Measurements from ENCODE around the gene CNTRL. TPM values are rescaled to one million over a fixed set of nuclear protein-coding genes. Genes with fewer than 3 reads are reported as not detected.
A peak's percentile ranks its signal among the peaks of the same experiment; 100 is the strongest.
"Not testable (repeated sequence)": the region's sequence is repeated elsewhere in the genome, so short reads cannot be mapped to it uniquely, and the experiment has no call there.

Gene CNTRL
- total and polyA plus RNA-seq, 2 donors (not counting 1 experiment from before 2014, with no cell fraction given): 40.0 to 146 TPM

DNA sequence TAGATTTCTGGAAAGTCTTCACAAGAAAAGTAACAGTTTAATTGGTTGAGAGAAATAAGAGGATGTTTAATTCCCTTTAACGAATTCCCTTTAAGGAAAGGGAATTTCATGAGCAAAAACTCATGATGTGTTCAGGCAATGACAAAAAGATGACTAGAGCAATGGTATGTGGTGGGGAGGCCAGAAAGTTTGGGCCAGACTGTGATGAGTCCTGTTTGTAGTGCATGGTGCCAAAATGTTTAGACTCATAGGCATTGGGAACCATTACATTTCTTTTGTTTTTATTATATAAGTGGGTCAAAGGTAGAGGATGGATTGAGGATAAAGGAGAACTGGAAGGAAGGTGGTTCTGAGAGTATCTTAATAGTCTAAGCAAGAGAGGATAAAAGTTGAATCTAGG is 10.9 kb downstream of the CNTRL start:
- Histone ChIP-seq H4K20me1 (ENCODE audit: control insufficient read depth, insufficient read depth, low read length, poor library complexity, severe bottlenecking) (peaks cover 19% of the 10 kb centered on the region), H3K27me3 (replicated peaks in 1 of 4; ENCODE audit: control extremely low read depth in 1 of 4, control insufficient read depth in 3 of 4, insufficient read depth in 4 of 4, low read length in 3 of 4) (no peaks in the 10 kb centered on the region), H3K79me2 (ENCODE audit: control insufficient read depth, insufficient read depth, low read length) (peaks cover 46% of the 10 kb centered on the region), H3K9me3 (ENCODE audit: control extremely low read depth in 1 of 3, control insufficient read depth in 2 of 3, insufficient read depth in 1 of 3, low read length in 2 of 3) (no peaks in the 10 kb centered on the region), H3K36me3 (replicated peaks in 1 of 2; ENCODE audit: control extremely low read depth in 1 of 2, control insufficient read depth in 1 of 2, extremely low read depth in 1 of 2, insufficient read depth in 2 of 2, low read length in 1 of 2) (peaks cover 6 to 53% of the 10 kb centered on the region in 2 experiments), H3K27ac (ENCODE audit: low read length in 2 of 2) (no peak overlapping the region), H3K9ac (ENCODE audit: low read length) (no peak overlapping the region), H3K4me2 (replicated peaks; ENCODE audit: low read depth, low read length, poor library complexity, severe bottlenecking) (no peak overlapping the region), H3K4me1 (ENCODE audit: control insufficient read depth in 2 of 2, insufficient read depth in 2 of 2, low read length in 2 of 2) (peaks cover 12 to 18% of the 10 kb centered on the region in 2 donors), H3K4me3 (ENCODE audit: control extremely low read depth in 1 of 5, extremely low read depth in 1 of 5, insufficient read depth in 1 of 5, low read depth in 2 of 5, low read length in 4 of 5) (no peak overlapping the region), H2AFZ (ENCODE audit: insufficient read depth, low read depth, low read length, poor library complexity, severe bottlenecking) (no peak overlapping the region)
- TF ChIP-seq EZH2 (IDR thresholded peaks at IDR 0.05; ENCODE audit: borderline replicate concordance, insufficient read depth, low read depth, low read length, poor library complexity, severe bottlenecking): no peak
- no peak for TF ChIP-seq CTCF (IDR thresholded peaks at IDR 0.05)
- ATAC-seq (ENCODE audit: low read depth): no peak
- DNase-seq: no peak
- CTCF ChIA-PET: interaction anchor here (1.2 kb wide), 1 partner anchor 26 kb away, joined by 5 read pairs; no protein-coding TSS in a partner anchor
- no peak overlapping the region for H3K27ac Mint-ChIP-seq
- POLR2A ChIA-PET: no interaction called here
- H3K9me3 Mint-ChIP-seq (ENCODE audit: insufficient read depth): no peaks in the 10 kb centered on the region
- no peak overlapping the region for H3K4me3 Mint-ChIP-seq
- WGBS (ENCODE audit: insufficient coverage): no CpG with 5 or more reads among the region's 1 CpG
- intact Hi-C loops (cut with micrococcal nuclease): no loop called here
- H3K4me1 Mint-ChIP-seq: peaks cover 31% of the 10 kb centered on the region
- H3K27me3 Mint-ChIP-seq: no peaks in the 10 kb centered on the region

DNA sequence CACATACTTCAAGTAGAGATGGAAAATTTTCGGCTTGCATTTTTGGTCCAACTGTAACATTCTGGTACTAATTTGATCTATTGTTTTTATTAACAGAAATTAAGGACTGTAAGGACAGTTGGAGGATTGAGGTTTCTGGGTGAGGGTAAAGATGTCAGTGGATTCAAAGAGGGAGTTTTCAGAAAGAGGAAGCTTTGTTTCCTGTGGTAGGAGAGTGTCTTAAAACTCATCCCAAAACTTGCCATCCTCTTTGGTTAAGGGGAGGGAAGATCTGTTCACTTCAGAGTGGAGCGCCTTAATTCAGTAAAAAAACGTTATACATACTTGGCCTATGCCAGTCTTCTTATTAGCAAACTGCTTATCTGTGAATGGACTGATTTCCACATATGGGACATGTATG is 13.8 kb downstream of the CNTRL start:
- Histone ChIP-seq H4K20me1 (ENCODE audit: control insufficient read depth, insufficient read depth, low read length, poor library complexity, severe bottlenecking) (peaks cover 19% of the 10 kb centered on the region), H3K36me3 (replicated peaks in 1 of 2; ENCODE audit: control extremely low read depth in 1 of 2, control insufficient read depth in 1 of 2, extremely low read depth in 1 of 2, insufficient read depth in 2 of 2, low read length in 1 of 2) (peaks cover 7 to 44% of the 10 kb centered on the region in 2 experiments), H3K9ac (ENCODE audit: low read length) (no peak overlapping the region), H3K27ac (ENCODE audit: low read length in 2 of 2) (peak overlapping the region in 1 of 2 donors; percentile 19), H2AFZ (ENCODE audit: insufficient read depth, low read depth, low read length, poor library complexity, severe bottlenecking) (no peak overlapping the region), H3K27me3 (replicated peaks in 1 of 4; ENCODE audit: control extremely low read depth in 1 of 4, control insufficient read depth in 3 of 4, insufficient read depth in 4 of 4, low read length in 3 of 4) (no peaks in the 10 kb centered on the region), H3K4me3 (ENCODE audit: control extremely low read depth in 1 of 5, extremely low read depth in 1 of 5, insufficient read depth in 1 of 5, low read depth in 2 of 5, low read length in 4 of 5) (no peak overlapping the region), H3K9me3 (ENCODE audit: control extremely low read depth in 1 of 3, control insufficient read depth in 2 of 3, insufficient read depth in 1 of 3, low read length in 2 of 3) (no peaks in the 10 kb centered on the region), H3K4me1 (ENCODE audit: control insufficient read depth in 2 of 2, insufficient read depth in 2 of 2, low read length in 2 of 2) (peaks cover 6 to 12% of the 10 kb centered on the region in 2 donors), H3K4me2 (replicated peaks; ENCODE audit: low read depth, low read length, poor library complexity, severe bottlenecking) (no peak overlapping the region), H3K79me2 (ENCODE audit: control insufficient read depth, insufficient read depth, low read length) (peaks cover 36% of the 10 kb centered on the region)
- Mint-ChIP-seq H3K9me3 (ENCODE audit: insufficient read depth) (no peaks in the 10 kb centered on the region), H3K4me1 (peaks cover 18% of the 10 kb centered on the region), H3K27me3 (no peaks in the 10 kb centered on the region), H3K27ac (peak overlapping the region; percentile 57), H3K4me3 (no peak overlapping the region)
- no peak for TF ChIP-seq CTCF (IDR thresholded peaks at IDR 0.05)
- no peak for TF ChIP-seq EZH2 (IDR thresholded peaks at IDR 0.05; ENCODE audit: borderline replicate concordance, insufficient read depth, low read depth, low read length, poor library complexity, severe bottlenecking)
- ChIA-PET POLR2A (no interaction called here), CTCF (interaction anchor here (0.9 to 1.9 kb wide), 3 partner anchors 9 to 29 kb away, joined by 3 to 5 read pairs (median 5); no protein-coding TSS in a partner anchor)
- intact Hi-C loops (cut with micrococcal nuclease): no loop called here
- WGBS (ENCODE audit: insufficient coverage): no CpG with 5 or more reads among the region's 3 CpGs
- no peak for ATAC-seq (ENCODE audit: low read depth)
- DNase-seq: no peak

- peaks cover 26% of the 10 kb centered on the region for H3K79me2 ChIP-seq (ENCODE audit: control insufficient read depth, insufficient read depth, low read length)
Measured at GRCh38 chr9:121090743-121091142, 16.0 kb downstream of the CNTRL start.

More at GRCh38 chr9:121090743-121091142, 16.0 kb downstream of the CNTRL start:
- H3K4me3 Mint-ChIP-seq; intact Hi-C loops (cut with micrococcal nuclease); ATAC-seq (ENCODE audit: low read depth); H3K4me3 ChIP-seq (ENCODE audit: control extremely low read depth in 1 of 5, extremely low read depth in 1 of 5, insufficient read depth in 1 of 5, low read depth in 2 of 5, low read length in 4 of 5); POLR2A ChIA-PET; H3K27ac Mint-ChIP-seq; H3K27me3 ChIP-seq (replicated peaks in 1 of 4; ENCODE audit: control extremely low read depth in 1 of 4, control insufficient read depth in 3 of 4, insufficient read depth in 4 of 4, low read length in 3 of 4); H3K4me2 ChIP-seq (replicated peaks; ENCODE audit: low read depth, low read length, poor library complexity, severe bottlenecking); H3K9me3 Mint-ChIP-seq (ENCODE audit: insufficient read depth); H3K27me3 Mint-ChIP-seq; H3K9ac ChIP-seq (ENCODE audit: low read length); H3K27ac ChIP-seq (ENCODE audit: low read length in 2 of 2); H3K9me3 ChIP-seq (ENCODE audit: control extremely low read depth in 1 of 3, control insufficient read depth in 2 of 3, insufficient read depth in 1 of 3, low read length in 2 of 3); DNase-seq; H2AFZ ChIP-seq (ENCODE audit: insufficient read depth, low read depth, low read length, poor library complexity, severe bottlenecking): not testable (repeated sequence)
- CTCF ChIA-PET: interaction anchor here (1.4 kb wide), 1 partner anchor 19 kb away, joined by 4 read pairs; no protein-coding TSS in a partner anchor
- Histone ChIP-seq H3K4me1 (ENCODE audit: control insufficient read depth in 2 of 2, insufficient read depth in 2 of 2, low read length in 2 of 2) (peaks cover 6 to 12% of the 10 kb centered on the region in 2 donors), H4K20me1 (ENCODE audit: control insufficient read depth, insufficient read depth, low read length, poor library complexity, severe bottlenecking) (peaks cover 15% of the 10 kb centered on the region), H3K36me3 (replicated peaks in 1 of 2; ENCODE audit: control extremely low read depth in 1 of 2, control insufficient read depth in 1 of 2, extremely low read depth in 1 of 2, insufficient read depth in 2 of 2, low read length in 1 of 2) (peaks cover 10 to 52% of the 10 kb centered on the region in 2 experiments)
- H3K4me1 Mint-ChIP-seq: peaks cover 18% of the 10 kb centered on the region
- 100% methylated on average over 2 of the region's 6 CpGs for WGBS (ENCODE audit: insufficient coverage)
